ENCODE measurements around the gene CKS2.
"Not testable (repeated sequence)": the region's sequence is repeated elsewhere in the genome, so short reads cannot be mapped to it uniquely, and the experiment has no call there.

Gene CKS2

DNA sequence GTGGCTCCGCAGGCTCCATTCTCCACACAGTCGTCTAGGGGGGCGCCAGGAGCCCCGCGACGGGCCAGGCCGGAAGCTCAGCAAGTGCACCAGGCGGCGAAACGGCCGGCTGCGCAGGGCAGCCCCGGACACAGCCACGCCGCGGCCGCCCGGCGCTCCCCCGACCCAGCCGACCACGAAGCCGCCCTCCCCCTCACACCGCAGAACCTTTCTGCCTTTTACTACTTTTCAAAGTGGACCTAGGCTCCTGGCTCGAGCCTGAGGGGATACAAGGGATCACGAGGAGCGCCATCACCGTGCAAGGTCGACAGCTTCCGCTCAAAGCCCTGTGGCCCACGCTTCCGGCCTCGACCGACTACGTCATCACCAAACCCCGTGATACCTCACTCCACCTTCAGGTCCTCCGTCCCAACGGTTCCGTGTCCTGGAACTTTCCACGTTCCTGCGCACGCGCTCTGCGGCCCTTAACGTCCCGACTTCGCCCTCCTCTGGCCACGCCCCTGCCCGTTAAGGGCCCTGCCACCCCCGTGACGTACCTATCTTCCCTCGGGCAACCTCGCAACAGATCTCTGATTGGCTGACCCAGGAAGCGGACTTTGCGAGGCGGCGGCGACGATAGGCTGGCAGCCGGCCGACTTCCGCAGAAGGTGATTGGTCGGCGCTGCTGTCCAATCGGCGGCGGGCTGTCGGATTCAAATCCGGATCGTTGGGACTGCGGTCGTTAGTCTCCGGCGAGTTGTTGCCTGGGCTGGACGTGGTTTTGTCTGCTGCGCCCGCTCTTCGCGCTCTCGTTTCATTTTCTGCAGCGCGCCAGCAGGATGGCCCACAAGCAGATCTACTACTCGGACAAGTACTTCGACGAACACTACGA is at the start of gene CKS2:
Gene CKS2 (plus strand): TSS at position 721 of the 871 bp plus-strand sequence. CDS start 98 bp downstream, at position 819.
- DNase-seq = peak; percentile 100

DNA sequence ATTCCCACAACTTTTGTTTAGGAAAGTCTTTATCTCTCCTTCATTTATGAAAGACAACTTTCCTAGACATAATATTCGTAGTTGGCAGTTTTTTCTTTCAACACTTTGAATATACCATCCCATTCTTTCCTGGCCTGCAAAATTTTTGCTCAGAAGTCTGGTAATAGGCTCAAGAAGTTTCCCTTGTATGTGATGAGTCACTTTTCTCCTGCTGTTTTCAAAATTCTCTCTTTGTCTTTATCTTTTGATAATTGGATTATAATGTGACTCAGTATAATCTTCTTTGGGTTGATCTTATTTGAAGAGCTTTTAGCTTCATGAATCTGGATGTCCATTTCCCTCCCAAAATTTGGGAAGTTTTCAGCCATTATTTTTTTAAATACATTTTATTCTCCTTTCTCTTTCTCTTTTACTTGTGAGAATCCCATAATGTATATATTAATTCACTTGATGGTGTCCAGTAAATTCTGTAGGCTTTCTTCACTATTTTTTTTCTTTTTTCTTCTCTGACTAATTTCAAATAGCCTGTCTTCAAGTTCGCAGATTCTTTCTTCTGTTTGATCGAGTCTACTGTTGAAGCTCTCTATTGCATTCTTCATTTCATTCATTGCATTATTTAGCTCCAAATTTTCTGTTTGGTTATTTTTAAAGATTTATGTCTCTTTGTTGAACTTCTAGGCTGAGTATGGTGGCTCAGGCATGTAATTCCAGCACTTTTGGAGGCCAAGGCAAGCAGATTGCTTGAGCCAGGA is 37.3 kb upstream of the CKS2 start:
- no peak for DNase-seq

GRCh38 chr9:89274838-89275237 is 36.2 kb upstream of the CKS2 start:
- no peak for DNase-seq

- DNase-seq = not testable (repeated sequence)
Observed at GRCh38 chr9:89276040-89276439, 35.0 kb upstream of the CKS2 start.

DNA sequence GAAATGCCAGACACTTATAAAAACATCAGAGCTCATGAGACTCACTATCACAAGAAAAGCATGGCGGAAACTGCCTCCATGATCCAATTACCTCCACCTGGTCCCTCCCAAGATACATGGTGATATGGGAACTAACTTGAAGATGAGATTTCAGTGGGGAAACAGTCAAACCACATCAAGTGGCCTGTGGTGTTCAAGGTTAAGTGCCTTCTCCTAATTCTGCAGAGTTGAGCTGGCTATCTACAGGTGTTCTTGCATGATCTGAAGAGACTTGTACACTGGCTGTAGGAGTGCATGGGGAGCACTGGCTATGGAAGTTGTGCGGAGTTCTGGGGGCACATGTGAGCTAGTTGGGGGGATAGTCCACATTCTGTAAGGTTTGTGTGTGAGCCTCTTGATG is 34.0 kb upstream of the CKS2 start:
- DNase-seq = no peak

DNA sequence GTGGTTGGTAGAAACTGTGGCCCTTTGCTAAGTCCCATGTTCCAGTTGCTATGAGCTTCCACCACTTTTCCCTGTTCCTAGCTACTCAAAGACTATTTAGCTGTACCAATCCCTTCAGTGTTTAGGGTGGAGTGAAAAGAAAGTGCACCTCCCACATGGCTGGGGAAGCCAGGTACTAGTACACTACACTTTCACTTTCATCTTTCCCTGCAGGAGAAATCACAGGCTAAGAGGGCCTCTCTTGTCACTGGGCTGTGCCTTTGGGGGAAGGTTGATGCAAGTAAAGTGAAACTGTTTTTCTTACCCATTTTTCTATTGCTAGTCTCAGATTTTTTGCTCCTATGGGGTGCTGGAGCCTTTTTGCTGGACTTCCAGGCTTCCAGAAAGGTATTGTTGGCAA is 33.5 kb upstream of the CKS2 start:
- no peak for DNase-seq

DNA sequence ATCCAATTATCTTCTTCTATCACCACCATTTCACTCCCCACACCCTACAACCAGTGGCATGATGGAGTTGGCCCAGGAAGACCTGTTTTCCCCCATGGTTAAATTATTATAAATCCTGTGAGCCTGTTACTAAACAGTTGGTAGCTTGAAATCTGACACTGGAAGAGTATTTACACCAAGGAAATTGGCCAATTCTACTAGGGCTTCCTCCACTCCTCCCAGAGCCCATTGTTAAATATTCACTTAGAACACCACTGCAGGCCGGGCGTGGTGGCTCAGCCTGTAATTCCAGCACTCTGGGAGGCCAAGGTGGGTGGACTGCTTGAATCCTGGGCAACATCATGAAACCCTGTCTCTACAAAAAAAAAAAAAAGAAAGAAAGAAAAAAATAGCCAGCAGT is 32.4 kb upstream of the CKS2 start:
- DNase-seq = no peak

- DNase-seq = no peak
Observed at GRCh38 chr9:89278997-89279739, 31.8 kb upstream of the CKS2 start.

GRCh38 chr9:89281106-89281505 is 29.9 kb upstream of the CKS2 start:
- DNase-seq = no peak

DNA sequence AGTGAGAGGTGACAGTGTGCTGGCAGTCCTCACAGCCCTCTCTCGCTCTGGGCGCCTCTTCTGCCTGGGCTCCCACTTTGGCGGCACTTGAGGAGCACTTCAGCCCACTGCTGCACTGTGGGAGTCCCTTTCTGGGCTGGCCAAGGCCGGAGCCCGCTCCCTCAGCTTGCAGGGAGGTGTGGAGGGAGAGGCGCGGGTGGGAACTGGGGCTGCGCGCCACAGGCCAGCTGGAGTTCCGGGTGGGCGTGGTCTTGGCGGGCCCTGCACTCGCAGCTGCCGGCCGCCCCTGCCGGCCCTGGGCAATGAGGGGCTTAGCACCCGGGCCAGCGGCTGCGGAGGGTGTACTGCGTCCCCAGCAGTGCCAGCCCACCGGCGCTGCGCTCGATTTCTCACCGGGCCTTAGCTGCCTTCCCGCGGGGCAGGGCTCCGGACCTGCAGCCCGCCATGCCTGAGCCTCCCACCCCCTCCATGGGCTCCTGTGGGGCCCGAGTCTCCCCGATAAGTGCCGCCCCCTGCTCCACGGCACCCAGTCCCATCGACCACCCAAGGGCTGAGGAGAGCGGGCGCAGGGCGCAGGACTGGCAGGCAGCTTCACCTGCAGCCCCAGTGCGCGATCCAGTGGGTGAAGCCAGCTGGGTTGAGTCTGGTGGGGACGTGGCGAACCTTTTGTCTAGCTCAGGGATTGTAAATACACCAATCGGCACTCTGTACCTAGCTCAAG is 28.6 kb upstream of the CKS2 start:
- peak; percentile 47 for DNase-seq

DNA sequence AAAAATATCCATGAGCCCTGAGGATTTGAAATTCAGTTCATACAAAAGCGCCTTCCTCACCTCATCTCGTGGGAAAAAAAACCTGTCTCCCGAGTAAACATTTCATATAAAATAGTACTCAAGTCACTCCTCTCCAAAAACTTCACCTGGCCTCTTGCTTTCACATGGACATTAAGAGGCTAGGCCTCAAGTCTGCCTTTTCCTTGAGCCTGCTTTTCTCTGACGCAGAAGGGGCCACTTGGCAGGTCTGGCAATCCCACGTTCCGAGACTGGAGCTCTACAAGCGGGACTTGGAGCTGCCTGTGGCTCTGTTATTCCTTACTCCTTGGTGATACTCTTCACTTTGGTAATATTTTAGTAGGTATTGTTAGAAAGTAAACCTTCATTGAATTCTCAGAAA is 26.9 kb upstream of the CKS2 start:
- DNase-seq = no peak

- DNase-seq = no peak
Observed at GRCh38 chr9:89291741-89292140, 19.3 kb upstream of the CKS2 start.

GRCh38 chr9:89293014-89293413 is 18.0 kb upstream of the CKS2 start:
- DNase-seq = no peak

DNA sequence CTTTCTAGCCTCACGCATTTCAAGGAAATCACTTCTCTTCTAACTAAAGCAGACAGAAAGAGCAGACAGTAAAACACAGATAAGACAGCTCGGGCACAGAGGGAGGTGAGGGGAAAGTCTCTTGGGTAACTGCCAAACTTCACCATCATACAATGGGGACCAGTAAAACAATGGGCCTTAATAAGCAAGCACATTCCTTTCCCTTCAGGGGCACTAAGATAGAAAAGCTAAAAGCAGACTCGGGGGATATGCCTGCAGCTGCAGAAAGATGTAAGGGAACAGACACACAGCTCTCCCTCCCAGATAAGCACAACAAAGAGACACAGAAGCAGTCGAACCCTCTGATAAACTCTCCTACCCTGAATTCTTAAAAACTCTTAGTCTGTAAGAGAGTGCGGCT is 15.6 kb upstream of the CKS2 start:
- no peak for DNase-seq

DNA sequence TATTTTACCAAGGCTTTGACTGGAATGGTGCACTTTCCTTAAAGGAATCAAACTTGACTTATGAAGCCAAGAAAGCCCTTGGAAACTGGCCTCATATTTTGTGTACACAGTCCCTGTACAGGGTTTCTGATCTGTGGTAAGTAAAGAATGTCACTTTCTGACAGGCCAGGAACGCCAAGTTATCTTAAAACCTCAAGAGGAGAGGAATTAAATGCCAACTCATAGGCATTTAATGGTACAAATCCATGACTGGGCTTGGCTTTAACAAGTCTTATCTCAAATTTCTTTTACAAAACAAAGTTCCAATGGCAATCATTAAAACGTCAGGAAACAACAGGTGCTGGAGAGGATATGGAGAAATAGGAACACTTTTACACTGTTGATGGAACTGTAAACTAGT is 9.0 kb upstream of the CKS2 start:
- DNase-seq = not testable (repeated sequence)

- DNase-seq = no peak
Observed at GRCh38 chr9:89304020-89304833, 6.8 kb upstream of the CKS2 start.

DNA sequence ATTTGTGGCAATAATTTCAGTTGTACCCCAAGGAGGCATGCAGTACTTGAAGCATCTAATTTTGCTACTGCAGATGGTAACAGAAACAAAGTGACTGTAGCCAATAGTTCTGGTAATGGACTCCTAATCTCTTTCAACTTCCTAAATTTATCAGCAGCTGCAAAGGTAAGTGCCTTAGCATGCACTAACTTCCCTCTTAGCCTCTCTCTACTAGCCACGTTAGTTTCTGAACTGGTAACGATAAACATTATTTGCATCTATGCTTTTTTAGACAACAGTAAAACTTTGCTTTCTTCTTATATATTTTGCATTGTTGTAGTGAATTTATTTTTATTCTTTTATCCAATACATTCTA is 6.2 kb upstream of the CKS2 start:
- DNase-seq = no peak

DNA sequence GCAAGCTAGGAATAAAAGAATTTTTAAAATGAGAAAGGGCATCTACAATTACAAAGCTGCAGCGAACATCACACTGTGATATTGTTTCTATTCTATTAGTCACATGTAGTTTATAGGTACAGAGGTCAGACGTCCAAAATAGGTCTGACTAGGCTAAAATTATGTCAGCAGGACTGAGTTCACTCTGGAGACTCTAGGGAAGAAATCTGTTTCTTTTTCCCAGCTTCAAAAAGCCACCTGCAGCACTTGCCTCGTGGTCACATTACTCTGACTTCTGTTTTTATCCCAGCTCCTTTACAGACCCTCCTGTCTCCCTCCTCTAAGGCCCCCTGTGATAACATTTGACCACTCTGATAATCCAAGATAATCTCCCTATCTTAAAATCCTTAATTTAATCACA is 5.1 kb upstream of the CKS2 start:
- DNase-seq = no peak

- no peak for DNase-seq
Observed at GRCh38 chr9:89309166-89309565, 1.8 kb upstream of the CKS2 start.

- DNase-seq = no peak
Observed at GRCh38 chr9:89309608-89310474, 1.2 kb upstream of the CKS2 start.

Measured in left hindlimb (tissue), 1 donor.